HEK293 (cell line): ENCODE data around the gene MAPRE3.

ENCODE experiments used
- CTCF ChIA-PET: fragments of 350-600 bp; formaldehyde crosslinking; extraction: SDS; loops from one replicate; lab custom pipeline; 2021; ENCODE audit warnings: antibody characterized with exemption; lab: Yijun Ruan, JAX
- POLR2A ChIA-PET: fragments of 300-600 bp; formaldehyde crosslinking; extraction: SDS; loops from one replicate; lab custom pipeline; 2020; ENCODE audit warnings: antibody characterized with exemption, inconsistent platforms; lab: Yijun Ruan, JAX
- H3K27ac ChIP-seq: fragments of 200-500 bp; sonication (Bioruptor generic); 2 replicates; pipeline ENCODE4 v1.5.1; 2014; ENCODE audit warnings: low read depth, low read length, control low read depth, inconsistent platforms; ENCODE audit errors: extremely low read depth
- H3K36me3 ChIP-seq, 2 experiments: fragments of 200-500 bp in 1 of 2; sonication (Bioruptor generic) in 1 of 2; 1 replicate in 1 of 2; 2 replicates in 1 of 2; pipeline ENCODE4 v1.5.1; 2014 to 2017; ENCODE audit warnings: inconsistent platforms in 2 of 2, low read length in 2 of 2; ENCODE audit not compliant: control insufficient read depth in 2 of 2, insufficient read depth in 1 of 2
- H3K4me1 ChIP-seq: fragments of 200-500 bp; sonication (Bioruptor generic); 2 replicates; pipeline ENCODE4 v1.5.1; 2014; ENCODE audit warnings: mild to moderate bottlenecking, low read length, inconsistent platforms; ENCODE audit not compliant: control insufficient read depth, insufficient read depth
- H3K4me3 ChIP-seq: 2 replicates; pipeline ENCODE4 v1.5.1; 2011; ENCODE audit warnings: low read depth, mild to moderate bottlenecking, control low read depth, low read length, moderate library complexity
- H3K9me3 ChIP-seq: fragments of 200-500 bp; sonication (Bioruptor generic); 2 replicates; pipeline ENCODE4 v1.5.1; 2014; ENCODE audit warnings: low read depth, low read length, inconsistent platforms; ENCODE audit not compliant: control insufficient read depth, insufficient read depth
- EGR2 ChIP-seq: fragments of 450-650 bp; formaldehyde crosslinking; IDR thresholded peaks from 2 replicates; pipeline ENCODE4 v1.5.1; 2016; ENCODE audit warnings: low read depth, missing biosample characterization, missing genetic modification characterization
- GLI2 ChIP-seq: fragments of 450-650 bp; formaldehyde crosslinking; IDR thresholded peaks from 2 replicates; pipeline ENCODE4; 2017; ENCODE audit warnings: missing biosample characterization, missing genetic modification characterization, low read depth, borderline replicate concordance
- GLIS1 ChIP-seq: fragments of 450-650 bp; formaldehyde crosslinking; IDR thresholded peaks from 2 replicates; pipeline ENCODE4 v1.5.1; 2016; ENCODE audit warnings: missing biosample characterization, missing genetic modification characterization
- GLIS2 ChIP-seq: fragments of 450-650 bp; formaldehyde crosslinking; IDR thresholded peaks from 2 replicates; pipeline ENCODE4 v1.5.1; 2016; ENCODE audit warnings: missing biosample characterization, missing genetic modification characterization
- HOXD13 ChIP-seq: sonication (generic); formaldehyde crosslinking; IDR thresholded peaks from 2 replicates; pipeline ENCODE4 v1.8.0; 2022; ENCODE audit warnings: missing genetic modification reagents, borderline replicate concordance
- IKZF3 ChIP-seq: fragments of 450-650 bp; IDR thresholded peaks from 2 replicates; pipeline ENCODE4 v1.5.0; 2018; ENCODE audit warnings: missing biosample characterization, mild to moderate bottlenecking, missing genetic modification characterization, moderate library complexity
- INSM2 ChIP-seq: fragments of 450-650 bp; formaldehyde crosslinking; IDR thresholded peaks from 2 replicates; pipeline ENCODE4 v1.5.1; 2016; ENCODE audit warnings: missing biosample characterization, missing genetic modification characterization
- MZF1 ChIP-seq: fragments of 450-650 bp; formaldehyde crosslinking; IDR thresholded peaks from 2 replicates; pipeline ENCODE4 v1.5.1; 2017; ENCODE audit warnings: missing biosample characterization, missing genetic modification characterization, borderline replicate concordance
- OSR2 ChIP-seq: fragments of 450-650 bp; formaldehyde crosslinking; IDR thresholded peaks from 2 replicates; pipeline ENCODE4 v1.5.1; 2016; ENCODE audit warnings: missing biosample characterization, missing genetic modification characterization
- ZBTB6 ChIP-seq: fragments of 450-650 bp; formaldehyde crosslinking; IDR thresholded peaks from 2 replicates; pipeline ENCODE4 v1.5.1; 2017; ENCODE audit warnings: missing biosample characterization, missing genetic modification characterization
- ZFHX2 ChIP-seq: fragments of 450-650 bp; formaldehyde crosslinking; conservative IDR thresholded peaks from 2 replicates; pipeline ENCODE4 v1.5.1; 2016; ENCODE audit warnings: missing biosample characterization, missing genetic modification characterization
- ZIC2 ChIP-seq: fragments of 450-650 bp; formaldehyde crosslinking; IDR thresholded peaks from 2 replicates; pipeline ENCODE4 v1.5.1; 2016; ENCODE audit warnings: missing biosample characterization, missing genetic modification characterization
- ZNF24 ChIP-seq: fragments of 450-650 bp; formaldehyde crosslinking; IDR thresholded peaks from 2 replicates; pipeline ENCODE4 v1.5.1; 2016; ENCODE audit warnings: missing biosample characterization, missing genetic modification characterization
- ZNF280C ChIP-seq: fragments of 450-650 bp; formaldehyde crosslinking; IDR thresholded peaks from 2 replicates; pipeline ENCODE4 v1.5.1; 2016; ENCODE audit warnings: missing biosample characterization, missing genetic modification characterization
- ZNF311 ChIP-seq: fragments of 450-650 bp; formaldehyde crosslinking; IDR thresholded peaks from 2 replicates; pipeline ENCODE4 v1.5.1; 2017; ENCODE audit warnings: missing biosample characterization, missing genetic modification characterization, borderline replicate concordance
- ZNF398 ChIP-seq: fragments of 450-650 bp; formaldehyde crosslinking; IDR thresholded peaks from 2 replicates; pipeline ENCODE4 v1.5.1; 2017; ENCODE audit warnings: missing biosample characterization, missing genetic modification characterization
- ZNF404 ChIP-seq: fragments of 450-650 bp; formaldehyde crosslinking; IDR thresholded peaks from 2 replicates; pipeline ENCODE4 v1.5.1; 2017; ENCODE audit warnings: missing biosample characterization, missing genetic modification characterization
- ZNF555 ChIP-seq: fragments of 450-650 bp; formaldehyde crosslinking; conservative IDR thresholded peaks from 2 replicates; pipeline ENCODE4 v1.5.1; 2017; ENCODE audit warnings: missing biosample characterization, mild to moderate bottlenecking, missing genetic modification characterization, inconsistent platforms
- ZNF639 ChIP-seq: fragments of 450-650 bp; formaldehyde crosslinking; IDR thresholded peaks from 2 replicates; pipeline ENCODE4 v1.5.1; 2016; ENCODE audit warnings: missing biosample characterization, missing genetic modification characterization
- ZNF837 ChIP-seq: fragments of 450-650 bp; formaldehyde crosslinking; IDR thresholded peaks from 2 replicates; pipeline ENCODE4 v1.5.1; 2016; ENCODE audit warnings: missing biosample characterization, missing genetic modification characterization
- ZSCAN23 ChIP-seq: fragments of 450-650 bp; formaldehyde crosslinking; IDR thresholded peaks from 2 replicates; pipeline ENCODE4 v1.5.1; 2016; ENCODE audit warnings: missing biosample characterization, missing genetic modification characterization
- ZSCAN5A ChIP-seq: fragments of 450-650 bp; formaldehyde crosslinking; IDR thresholded peaks from 2 replicates; pipeline ENCODE4 v1.5.1; 2016; ENCODE audit warnings: missing biosample characterization, missing genetic modification characterization

Gene MAPRE3

GRCh38 chr2:27042985-27043634, 72.7 kb downstream of the MAPRE3 start:
- no peak overlapping the region for H3K27ac ChIP-seq
- ChIA-PET POLR2A (interaction anchor here (0.7 to 1.4 kb wide), 2 partner anchors 8 to 9 kb away, joined by 3 to 6 read pairs; partner anchors contain the start of gene AGBL5), CTCF (interaction anchor here (1.1 kb wide), 1 partner anchor 84 kb away, joined by 5 read pairs; no protein-coding TSS in a partner anchor)
- peaks cover 16% of the 10 kb centered on the region for H3K4me1 ChIP-seq
- TF ChIP-seq ZBTB6 = peak; percentile 42; the same call in 1 of the 2 replicates
- no peak for TF ChIP-seq MZF1 (tag by site-specific recombination)
- peaks cover 0 to 51% of the 10 kb centered on the region in 2 experiments; a peak in 2 of 3 replicates for H3K36me3 ChIP-seq
- H3K4me3 ChIP-seq = no peak overlapping the region
- no peaks in the 10 kb centered on the region for H3K9me3 ChIP-seq

GRCh38 chr2:27049422-27050280, 79.2 kb downstream of the MAPRE3 start:
- peak overlapping the region; percentile 73 for H3K4me3 ChIP-seq
- H3K36me3 ChIP-seq = peaks cover 5 to 20% of the 10 kb centered on the region in 2 experiments; a peak in 2 of 3 replicates
- peak overlapping the region; percentile 73 for H3K27ac ChIP-seq
- ChIA-PET CTCF (interaction anchor here (0.7 to 1.6 kb wide), 9 partner anchors 15 to 876 kb away, joined by 3 to 7 read pairs (median 4); no protein-coding TSS in a partner anchor), POLR2A (interaction anchor here (0.8 to 3.7 kb wide), 15 partner anchors 8 to 167 kb away, joined by 3 to 61 read pairs (median 8); partner anchors contain the start of genes CAD, KHK, OST4 and TMEM214)
- H3K9me3 ChIP-seq = no peaks in the 10 kb centered on the region
- peaks cover 4% of the 10 kb centered on the region for H3K4me1 ChIP-seq
- TF ChIP-seq EGR2 (tag by site-specific recombination) (0 out of 2 replicates have a peak, but pooled peaks have one; percentile 7), ZNF311 (no peak), ZSCAN5A (tag by site-specific recombination) (no peak), IKZF3 (tag by site-specific recombination) (no peak), OSR2 (no peak), ZIC2 (tag by site-specific recombination) (peak; percentile 25; the same call in 1 of the 2 replicates), ZNF639 (tag by site-specific recombination) (no peak), ZNF280C (no peak), ZNF398 (no peak), ZNF555 (tag by site-specific recombination) (no peak), HOXD13 (CRISPR knock-in tag) (no peak), ZSCAN23 (tag by site-specific recombination) (no peak), GLIS2 (tag by site-specific recombination) (peak; percentile 40; the same call in 1 of the 2 replicates), GLIS1 (tag by site-specific recombination) (0 out of 2 replicates have a peak, but pooled peaks have one; percentile 25), ZNF24 (tag by site-specific recombination) (no peak), GLI2 (tag by site-specific recombination) (no peak), ZNF837 (tag by site-specific recombination) (no peak), ZFHX2 (peak; percentile 38; the same call in 1 of the 2 replicates), ZNF404 (no peak), INSM2 (tag by site-specific recombination) (no peak)
